HFF-Myc (cell line): ENCODE results near the gene FAM156A.
"Not testable (repeated sequence)": the region's sequence is repeated elsewhere in the genome, so short reads cannot be mapped to it uniquely, and the experiment has no call there.

Experiments used
- DNase-seq: peaks from one replicate; pipeline ENCODE4 v3.0.0-alpha.2; 2011; ENCODE audit warnings: low read depth; ENCODE audit errors: extremely low read depth
- H3K4me3 ChIP-seq: replicated peaks from 2 replicates; pipeline ENCODE4 v1.5.1; 2011; ENCODE audit warnings: low read depth, mild to moderate bottlenecking, control low read depth, low read length
- CTCF ChIP-seq: IDR thresholded peaks from 2 replicates; pipeline ENCODE4 v1.5.1; 2012; ENCODE audit warnings: mild to moderate bottlenecking, low read depth, low read length, control low read depth; ENCODE audit errors: missing control alignments

FAM156A gene

GRCh38 chrX:52958113-52958959 lies at the start of gene FAM156A:
Gene FAM156A (minus strand): TSS chrX:52958518. CDS start chrX:52948588, 9,930 bp downstream.
- DNase-seq, H3K4me3 ChIP-seq: not testable (repeated sequence)

- TF ChIP-seq CTCF = no peak
- no peak overlapping the region for H3K4me3 ChIP-seq
- no peak for DNase-seq
Observed at GRCh38 chrX:53005327-53005726, 47.0 kb upstream of the FAM156A start.

- DNase-seq = no peak
- no peak overlapping the region for H3K4me3 ChIP-seq
- no peak for TF ChIP-seq CTCF
Observed at GRCh38 chrX:53004811-53005210, 46.5 kb upstream of the FAM156A start.

- no peak overlapping the region for H3K4me3 ChIP-seq
- TF ChIP-seq CTCF = no peak
- DNase-seq = no peak
Observed at GRCh38 chrX:53004038-53004437, 45.7 kb upstream of the FAM156A start.

GRCh38 chrX:53003111-53003510 lies 44.8 kb upstream of the FAM156A start:
- TF ChIP-seq CTCF = no peak
- no peak for DNase-seq
- H3K4me3 ChIP-seq = no peak overlapping the region

GRCh38 chrX:53001958-53002357 lies 43.6 kb upstream of the FAM156A start:
- no peak overlapping the region for H3K4me3 ChIP-seq
- DNase-seq = no peak
- no peak for TF ChIP-seq CTCF

- no peak overlapping the region for H3K4me3 ChIP-seq
- TF ChIP-seq CTCF = no peak
- no peak for DNase-seq
Observed at GRCh38 chrX:53000447-53001135, 42.3 kb upstream of the FAM156A start.
